ENCODE measurements around the gene SBSN. TPM values are rescaled to one million over a fixed set of nuclear protein-coding genes. Genes with fewer than 3 reads are reported as not detected.

SBSN gene
- polyA plus RNA-seq, 2 of the 4 experiments (the other 2 are of a cell fraction), result 0.28 to 1.1 TPM

- no peaks in the 10 kb centered on the region for H3K4me1 ChIP-seq
- H3K9me3 ChIP-seq, result peaks cover 4% of the 10 kb centered on the region; the same call in 1 of the 3 replicates
- 39% methylated on average over 5 of the region's 5 CpGs for WGBS (ENCODE audit: missing lambda C conversion rate)
- FAIRE-seq (no peak), DNase-seq (ENCODE audit: low read depth in 1 of 2, low spot score in 1 of 2) (no peak), ATAC-seq (no peak)
- H3K4me2 ChIP-seq, result no peak overlapping the region
- TF ChIP-seq POLR2A (IDR thresholded peaks at IDR 0.05; ENCODE audit: low read length), result no peak
- TF ChIP-seq ELK1 (IDR thresholded peaks at IDR 0.05; ENCODE audit: low read depth, low read length), result no peak
- no peak for TF ChIP-seq PHF8 (IDR thresholded peaks at IDR 0.05; ENCODE audit: borderline replicate concordance, low read depth)
- TF ChIP-seq CTCF (IDR thresholded peaks at IDR 0.05), result no peak
- TF ChIP-seq HOXA7 (CRISPR knock-in tag; IDR thresholded peaks at IDR 0.05), result no peak
- no peak for TF ChIP-seq BCL3 (IDR thresholded peaks at IDR 0.05)
- TF ChIP-seq ATOH8 (CRISPR knock-in tag; IDR thresholded peaks at IDR 0.05; ENCODE audit: low read depth), result no peak
- TF ChIP-seq MAZ (IDR thresholded peaks at IDR 0.05; ENCODE audit: borderline replicate concordance, low read depth, low read length), result no peak
- no peak for TF ChIP-seq CHD2 (IDR thresholded peaks at IDR 0.05; ENCODE audit: low read length, partially characterized antibody)
- no peak for TF ChIP-seq ZC3H11A (IDR thresholded peaks at IDR 0.05)
- no peak for TF ChIP-seq MYC (IDR thresholded peaks at IDR 0.05; ENCODE audit: borderline replicate concordance, low read length)
- TF ChIP-seq NPAS2 (CRISPR knock-in tag; IDR thresholded peaks at IDR 0.05; ENCODE audit: borderline replicate concordance), result no peak
- TF ChIP-seq FOSL2 (IDR thresholded peaks at IDR 0.05), result no peak
- TF ChIP-seq FOSL2 (CRISPR knock-in tag; IDR thresholded peaks at IDR 0.05), result no peak
- no peak for TF ChIP-seq TFCP2L1 (CRISPR knock-in tag; IDR thresholded peaks at IDR 0.05)
- TF ChIP-seq RCOR1 (IDR thresholded peaks at IDR 0.05; ENCODE audit: low read depth, low read length), result no peak
- no peak for TF ChIP-seq FOXS1 (CRISPR knock-in tag; IDR thresholded peaks at IDR 0.05)
- POLR2A ChIA-PET, result no interaction called here
- CTCF ChIA-PET, result interaction anchor here (8.6 kb wide), 1 partner anchor 13 kb away, joined by 86 read pairs; no protein-coding TSS in a partner anchor
- no peak overlapping the region for H3K27ac ChIP-seq
- H3K4me3 ChIP-seq, result no peak overlapping the region
Measured at GRCh38 chr19:35483089-35483488, 45.0 kb downstream of the SBSN start.

- WGBS (ENCODE audit: missing lambda C conversion rate), result 63% methylated on average over 21 of the region's 21 CpGs
- Histone ChIP-seq H3K27ac (no peak overlapping the region), H3K4me3 (no peak overlapping the region), H3K4me1 (no peaks in the 10 kb centered on the region), H3K4me2 (no peak overlapping the region), H3K9me3 (peaks cover 4% of the 10 kb centered on the region; the same call in 1 of the 3 replicates)
- peak; percentile 88 for FAIRE-seq
- no peak for TF ChIP-seq CHD2 (IDR thresholded peaks at IDR 0.05; ENCODE audit: low read length, partially characterized antibody)
- TF ChIP-seq CBX8 (IDR thresholded peaks at IDR 0.05), result no peak
- TF ChIP-seq ATOH8 (CRISPR knock-in tag; IDR thresholded peaks at IDR 0.05; ENCODE audit: low read depth), result no peak
- TF ChIP-seq RFX5 (IDR thresholded peaks at IDR 0.05), result no peak
- no peak for TF ChIP-seq KDM5A (IDR thresholded peaks at IDR 0.05)
- no peak for TF ChIP-seq HOXB5 (CRISPR knock-in tag; IDR thresholded peaks at IDR 0.05)
- no peak for TF ChIP-seq MAZ (IDR thresholded peaks at IDR 0.05; ENCODE audit: borderline replicate concordance, low read depth, low read length)
- TF ChIP-seq JUN (IDR thresholded peaks at IDR 0.05), result no peak
- no peak for DNase-seq (ENCODE audit: low read depth in 1 of 2, low spot score in 1 of 2)
- ChIA-PET POLR2A (no interaction called here), CTCF (interaction anchor here (0.7 to 5.8 kb wide), 8 partner anchors 9 to 130 kb away, joined by 3 to 30 read pairs (median 4); partner anchors contain the start of gene KRTDAP)
- 0 out of 6 replicates have a peak, but pooled peaks of 1 of the 2 experiments have one; percentile 36 for ATAC-seq
Measured at GRCh38 chr19:35478794-35479677, 49.1 kb downstream of the SBSN start.

Data from A549 (cell line).